Prostate gland (tissue), 2 donors: ENCODE measurements around the gene RAP1GAP.

Experiments
- CTCF ChIP-seq, 4 experiments: fragments of 200-600 bp in 2 of 4; fragments of 450-650 bp in 2 of 4; sonication (generic) in 2 of 4; IDR thresholded peaks; 1 replicate in 3 of 4; 2 replicates in 1 of 4; pipeline ENCODE4 v1.5.1; 2016 to 2019; ENCODE audit warnings: antibody characterized with exemption in 4 of 4, mild to moderate bottlenecking in 2 of 4, moderate library complexity in 2 of 4
- POLR2A ChIP-seq: fragments of 450-650 bp; IDR thresholded peaks from one replicate; pipeline ENCODE4 v1.6.1; 2016; ENCODE audit warnings: antibody characterized with exemption, mild to moderate bottlenecking
- POLR2AphosphoS5 ChIP-seq: sonication (generic); formaldehyde crosslinking; IDR thresholded peaks from one replicate; pipeline ENCODE4 v1.6.1; 2017; ENCODE audit warnings: antibody characterized with exemption

DNA sequence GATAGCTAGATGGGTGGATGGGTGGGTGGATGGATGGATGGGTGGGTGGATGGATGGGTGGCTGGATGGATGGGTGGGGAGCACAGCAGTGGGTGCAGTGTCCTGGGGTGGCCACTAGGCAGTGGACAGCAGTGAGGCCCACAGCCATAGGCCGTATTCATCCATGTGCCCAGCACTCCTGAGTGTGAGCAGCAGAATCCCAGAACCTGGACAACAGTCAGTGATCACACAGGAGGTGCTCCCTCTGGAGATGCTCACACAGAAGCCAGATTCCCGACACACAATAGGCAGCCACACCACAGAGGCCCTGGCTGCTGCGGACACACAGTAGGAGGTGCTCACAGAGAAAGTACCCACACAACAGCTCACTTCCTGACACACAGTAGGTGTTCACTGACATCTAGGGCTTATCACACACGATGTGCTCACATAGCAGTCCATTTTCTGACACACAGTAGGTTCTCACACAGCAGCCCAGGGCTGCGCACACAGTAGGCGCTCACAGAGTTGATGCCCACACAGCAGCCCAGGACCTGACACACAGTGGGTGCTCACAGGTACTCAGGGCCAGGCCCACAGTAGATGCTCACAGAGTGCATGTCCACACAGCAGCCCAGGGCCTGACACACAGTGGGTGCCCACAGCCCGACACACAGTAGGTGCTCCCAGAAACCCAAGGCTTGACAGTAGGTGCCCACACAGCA is 64.0 kb downstream of the RAP1GAP start:
- TF ChIP-seq POLR2A (no peak), CTCF (IDR thresholded peaks at IDR 0.05) (no peak), POLR2AphosphoS5 (no peak)
